Endothelial cell of umbilical vein (primary cell): ENCODE measurements around the gene LCN2. TPM values are rescaled to one million over a fixed set of nuclear protein-coding genes. Genes with fewer than 3 reads are reported as not detected.

Experiments used
- BruUV-seq: library from RNA; stranded (reverse); fragments of 400-500 nt; replicated peaks from 2 replicates; lab custom pipeline; 2021; lab: Mats Ljungman, UMichigan
- CTCF ChIA-PET: fragments of 300-600, 350-600 bp; sonication (Branson Sonifier 250); formaldehyde crosslinking; loops from one replicate; lab custom pipeline; 2021; ENCODE audit warnings: antibody characterized with exemption, inconsistent platforms; lab: Charles Lee
- POLR2A ChIA-PET: fragments of 300-600, 350-600 bp; sonication (Branson Sonifier 250); formaldehyde crosslinking; loops from one replicate; lab custom pipeline; 2021; ENCODE audit warnings: antibody characterized with exemption, inconsistent platforms; lab: Charles Lee
- DNase-seq: peaks from one replicate; pipeline ENCODE4 v3.0.0-alpha.2; 2011; ENCODE audit warnings: low read depth, low spot score
- FAIRE-seq: peaks from 2 replicates; lab custom pipeline; 2011; peaks lifted over from hg19 to GRCh38; lab: Jason Lieb, UNC
- H2AFZ ChIP-seq: 2 replicates; pipeline ENCODE4 v1.6.0; 2012; ENCODE audit warnings: low read depth, low read length, control low read depth, inconsistent platforms
- H3K27ac ChIP-seq: 2 replicates; pipeline ENCODE4 v1.5.1; 2011; ENCODE audit warnings: low read depth, mild to moderate bottlenecking, control low read depth, low read length, moderate library complexity; ENCODE audit not compliant: insufficient read depth
- H3K27me3 ChIP-seq, 2 experiments: 2 replicates each; pipeline versions ENCODE4 v1.6.0 to v1.6.1; 2011; ENCODE audit warnings: low read length in 2 of 2, mixed read lengths in 1 of 2; ENCODE audit not compliant: control insufficient read depth in 2 of 2, insufficient read depth in 2 of 2
- H3K36me3 ChIP-seq, 2 experiments: 2 replicates in 1 of 2; 3 replicates in 1 of 2; pipeline ENCODE4 v1.5.1; 2011; ENCODE audit warnings: low read length in 2 of 2, mild to moderate bottlenecking in 1 of 2, moderate library complexity in 1 of 2; ENCODE audit not compliant: control insufficient read depth in 2 of 2, insufficient read depth in 2 of 2; ENCODE audit errors: extremely low read depth in 1 of 2
- H3K4me1 ChIP-seq: 3 replicates; pipeline ENCODE4 v1.5.1; 2011; ENCODE audit warnings: mild to moderate bottlenecking, low read length; ENCODE audit not compliant: control insufficient read depth, insufficient read depth; ENCODE audit errors: extremely low read depth
- H3K4me2 ChIP-seq: 2 replicates; pipeline ENCODE4 v1.6.1; 2011; ENCODE audit warnings: low read length, control low read depth, mixed read lengths; ENCODE audit not compliant: insufficient read depth
- H3K4me3 ChIP-seq, 3 experiments: fragments of 200-600 bp in 1 of 3; sonication (generic), shearing (Covaris generic) in 1 of 3; replicated peaks in 1 of 3; 2 replicates each; pipeline ENCODE4 v1.5.1; 2011 to 2016; ENCODE audit warnings: control low read depth in 3 of 3, low read length in 3 of 3, mild to moderate bottlenecking in 2 of 3, inconsistent platforms in 1 of 3, low read depth in 1 of 3, moderate library complexity in 1 of 3; ENCODE audit not compliant: insufficient read depth in 1 of 3
- H3K79me2 ChIP-seq: 2 replicates; pipeline ENCODE4 v1.6.0; 2012; ENCODE audit warnings: low read length, inconsistent platforms; ENCODE audit not compliant: control insufficient read depth, insufficient read depth
- H3K9ac ChIP-seq: replicated peaks from 2 replicates; pipeline ENCODE3; 2011; ENCODE audit warnings: low read length, control low read depth; ENCODE audit not compliant: insufficient read depth; ENCODE audit errors: extremely low read depth
- H3K9me1 ChIP-seq: replicated peaks from 3 replicates; pipeline ENCODE4 v1.6.0; 2011; ENCODE audit warnings: mild to moderate bottlenecking, low read length; ENCODE audit not compliant: control insufficient read depth, insufficient read depth; ENCODE audit errors: extremely low read depth
- H3K9me3 ChIP-seq: replicated peaks from 2 replicates; pipeline ENCODE4 v1.5.1; 2012; ENCODE audit warnings: low read length, inconsistent platforms; ENCODE audit not compliant: control insufficient read depth, insufficient read depth
- H4K20me1 ChIP-seq: replicated peaks from 2 replicates; pipeline ENCODE3; 2011; ENCODE audit warnings: mild to moderate bottlenecking, low read length; ENCODE audit not compliant: control insufficient read depth, insufficient read depth; ENCODE audit errors: extremely low read depth
- CTCF ChIP-seq, 2 donors: IDR thresholded peaks; 1 replicate in 1 of 2; 2 replicates in 1 of 2; pipeline ENCODE4 v1.5.1; 2011; ENCODE audit warnings: low read length in 2 of 2, mild to moderate bottlenecking in 2 of 2, moderate library complexity in 2 of 2, control low read depth in 1 of 2, inconsistent platforms in 1 of 2, low read depth in 1 of 2; ENCODE audit not compliant: insufficient read depth in 1 of 2; ENCODE audit errors: extremely low read depth in 1 of 2
- EZH2 ChIP-seq: IDR thresholded peaks from 2 replicates; pipeline ENCODE4 v1.6.1; 2012; ENCODE audit warnings: borderline replicate concordance, low read depth, mild to moderate bottlenecking, moderate library complexity, low read length, inconsistent platforms; ENCODE audit not compliant: severe bottlenecking
- FOS ChIP-seq: IDR thresholded peaks from 2 replicates; pipeline ENCODE4 v1.6.1; 2011; ENCODE audit warnings: mild to moderate bottlenecking, low read length, moderate library complexity, borderline replicate concordance; ENCODE audit not compliant: insufficient read depth
- GATA2 ChIP-seq: IDR thresholded peaks from 2 replicates; pipeline ENCODE4 v1.7.0; 2011; ENCODE audit warnings: low read depth, mild to moderate bottlenecking, moderate library complexity, mixed read lengths, low read length; ENCODE audit not compliant: insufficient read length, insufficient read depth
- JUN ChIP-seq: IDR thresholded peaks from 2 replicates; pipeline ENCODE4 v1.6.1; 2011; ENCODE audit warnings: borderline replicate concordance, low read depth; ENCODE audit not compliant: insufficient read length, insufficient read depth
- MAX ChIP-seq: IDR thresholded peaks from 2 replicates; pipeline ENCODE4 v1.6.1; 2011; ENCODE audit not compliant: insufficient read depth, insufficient read length
- MYC ChIP-seq: IDR thresholded peaks from one replicate; pipeline ENCODE4 v1.6.1; 2011; ENCODE audit warnings: mild to moderate bottlenecking, low read depth, low read length
- POLR2A ChIP-seq: IDR thresholded peaks from 2 replicates; pipeline ENCODE4 v1.6.1; 2012; ENCODE audit warnings: low read depth, mild to moderate bottlenecking, control low read depth, low read length
- POLR2AphosphoS5 ChIP-seq: IDR thresholded peaks from 2 replicates; pipeline ENCODE4 v1.6.1; 2012; ENCODE audit warnings: low read depth, mild to moderate bottlenecking, control low read depth, low read length, moderate library complexity; ENCODE audit not compliant: insufficient read depth
- dilution Hi-C: fragments of 300-500 bp; cut with MboI; formaldehyde crosslinking; loops from one replicate; pipeline ENCODE4 v1.15.0; 2019; ENCODE audit warnings: low sequenced_read_pairs; ENCODE audit not compliant: extremely low pct_ligation_motif_present
- intact Hi-C: fragments of 100-400 bp; cut with micrococcal nuclease; formaldehyde crosslinking; loops from one replicate; pipeline ENCODE4 v1.10.0; 2022
- polyA plus RNA-seq, 4 experiments: library from polyadenylated mRNA; depleted of rRNA in 3 of 4; stranded (reverse) in 3 of 4; unstranded in 1 of 4; fragments of >200 nt; gene quantifications; 2 replicates each; pipeline versions ENCODE4 v1.2.1 to v1.2.3, GENCODE V29; 2011 to 2012; ENCODE audit warnings: missing spikeins in 1 of 4
- total RNA-seq: library from RNA; stranded (reverse); gene quantifications from 2 replicates; pipeline ENCODE4 v1.2.3, GENCODE V29; 2021

Gene LCN2
- total and polyA plus RNA-seq, 2 donors (not counting 3 experiments of a cell fraction or from before 2014, with no cell fraction given), result not detected

- Histone ChIP-seq H3K9me1 (no peaks in the 10 kb centered on the region), H3K27ac (no peak overlapping the region), H3K4me1 (no peaks in the 10 kb centered on the region), H3K4me3 (no peak overlapping the region), H4K20me1 (no peaks in the 10 kb centered on the region), H3K9ac (no peak overlapping the region), H3K4me2 (no peak overlapping the region), H3K9me3 (no peaks in the 10 kb centered on the region), H3K79me2 (no peaks in the 10 kb centered on the region), H3K36me3 (no peaks in the 10 kb centered on the region), H3K27me3 (no peaks in the 10 kb centered on the region), H2AFZ (no peak overlapping the region)
- intact Hi-C loops (no loop called here), dilution Hi-C loops (no loop called here)
- POLR2A ChIA-PET, result no interaction called here
- BruUV-seq, result no TSS peak
- TF ChIP-seq EZH2 (no peak), POLR2A (no peak), MAX (no peak), FOS (no peak), MYC (no peak), GATA2 (no peak), CTCF (IDR thresholded peaks at IDR 0.05; ENCODE audit: extremely low read depth in 1 of 2, insufficient read depth in 1 of 2, low read depth in 1 of 2, low read length in 2 of 2) (no peak), JUN (no peak), POLR2AphosphoS5 (no peak)
- no peak for DNase-seq
- CTCF ChIA-PET, result interaction anchor here (1.9 kb wide), 1 partner anchor 24 kb away, joined by 9 read pairs; no protein-coding TSS in a partner anchor
- no peak for FAIRE-seq
These were observed 7.6 kb upstream of the LCN2 start for GRCh38 chr9:128141604-128142003.
